Activated T-cell treated with anti-CD3 and anti-CD28 coated beads for 24 hours (primary cell): ENCODE results near the gene ISL1.

Source experiments
- DNase-seq: peaks from one replicate; pipeline ENCODE4 v3.0.0-alpha.2; 2020; ENCODE audit warnings: low read depth

The ISL1 gene

DNA sequence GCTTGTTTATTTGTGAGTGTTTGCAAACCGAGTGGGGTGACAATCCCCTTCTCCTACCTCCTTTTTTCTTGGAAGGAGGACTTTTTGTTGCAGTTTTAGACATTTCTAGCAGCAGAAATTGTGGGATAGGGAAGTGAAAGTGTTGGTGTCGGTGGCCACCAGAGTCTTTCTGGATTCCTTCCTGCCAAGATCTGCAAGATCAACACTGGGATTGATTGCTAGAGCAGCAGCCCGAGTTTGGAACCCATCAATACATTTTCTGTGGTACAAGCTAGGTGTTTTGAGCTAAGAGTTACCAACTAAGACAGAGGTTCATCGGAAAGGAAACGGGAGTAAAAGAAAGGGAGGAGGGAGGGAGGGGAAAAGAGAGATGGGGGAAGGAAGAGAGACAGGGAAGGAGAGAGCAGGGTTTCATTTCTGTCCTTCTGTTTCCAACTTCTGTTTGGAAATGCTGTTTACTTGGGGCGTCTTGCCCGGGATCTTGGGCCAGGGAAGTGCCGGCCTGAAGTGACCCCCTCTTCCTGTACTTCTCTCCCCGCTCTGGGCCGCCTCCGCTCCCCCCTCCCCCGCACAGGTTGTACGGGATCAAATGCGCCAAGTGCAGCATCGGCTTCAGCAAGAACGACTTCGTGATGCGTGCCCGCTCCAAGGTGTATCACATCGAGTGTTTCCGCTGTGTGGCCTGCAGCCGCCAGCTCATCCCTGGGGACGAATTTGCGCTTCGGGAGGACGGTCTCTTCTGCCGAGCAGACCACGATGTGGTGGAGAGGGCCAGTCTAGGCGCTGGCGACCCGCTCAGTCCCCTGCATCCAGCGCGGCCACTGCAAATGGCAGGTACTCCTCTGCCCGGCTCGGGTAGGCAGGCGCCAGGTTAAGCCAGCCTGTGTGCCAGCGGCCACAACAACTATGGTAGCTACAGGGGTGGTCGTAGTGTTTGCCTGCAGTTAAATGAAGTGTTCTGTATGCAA is 4.0 kb downstream of the ISL1 start:
- no peak for DNase-seq

DNA sequence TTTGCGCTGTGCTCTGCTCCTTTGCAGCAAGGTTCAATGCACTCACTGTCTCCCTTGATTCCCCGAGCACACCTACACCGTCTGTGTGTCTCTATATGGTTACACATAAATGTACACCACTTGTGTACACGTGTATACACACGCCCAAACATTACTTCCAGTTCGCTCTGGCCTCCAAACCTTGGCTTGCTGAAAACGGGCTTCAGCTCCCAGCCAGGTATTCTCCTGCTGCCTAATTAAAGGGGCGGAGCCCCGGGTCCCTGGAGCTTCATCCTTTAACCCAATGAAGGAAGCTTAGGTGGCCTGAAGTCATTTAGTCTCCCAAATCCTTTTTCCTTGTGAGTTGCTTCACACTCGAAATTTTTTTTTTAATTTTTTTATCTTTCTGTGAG is 4.6 kb downstream of the ISL1 start:
- no peak for DNase-seq

DNA sequence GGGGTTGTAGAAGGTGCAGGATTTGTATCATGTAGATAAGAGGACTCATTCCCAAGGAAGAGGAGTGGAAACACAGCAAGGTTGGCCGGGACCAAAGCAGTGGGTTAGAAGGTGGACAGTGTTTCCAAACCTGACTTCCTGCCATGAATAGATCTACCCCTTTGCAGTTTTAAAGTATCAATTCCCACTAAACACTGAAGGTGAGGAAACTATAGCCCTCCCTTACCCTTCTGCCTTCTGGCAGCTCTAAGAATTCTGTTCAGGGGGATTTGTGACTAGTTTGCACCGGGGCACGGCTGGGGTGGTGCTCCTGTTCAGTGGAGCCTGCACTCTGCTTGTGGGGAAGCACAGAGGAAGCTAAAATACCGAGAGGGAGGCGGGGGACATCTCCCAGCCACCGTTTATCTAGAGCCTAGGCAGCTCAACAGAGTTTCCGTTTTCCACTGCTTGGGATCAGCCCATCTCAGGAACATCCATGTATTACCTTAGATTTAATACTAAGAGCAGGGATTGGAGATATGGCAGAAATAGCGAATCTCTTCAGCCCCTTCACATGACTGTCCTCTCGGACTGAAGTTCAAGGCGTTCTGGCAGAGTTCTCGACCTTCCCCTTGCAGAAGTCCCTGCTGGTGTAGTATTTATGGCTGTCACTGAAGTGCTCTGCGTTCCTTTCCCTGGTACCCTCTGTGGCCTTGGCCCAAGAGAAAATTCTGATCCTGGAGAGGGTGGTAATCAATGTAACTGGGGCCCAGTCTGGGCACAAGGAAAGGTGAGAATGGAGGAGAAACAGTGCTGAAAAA is 5.4 kb downstream of the ISL1 start:
- no peak for DNase-seq

DNA sequence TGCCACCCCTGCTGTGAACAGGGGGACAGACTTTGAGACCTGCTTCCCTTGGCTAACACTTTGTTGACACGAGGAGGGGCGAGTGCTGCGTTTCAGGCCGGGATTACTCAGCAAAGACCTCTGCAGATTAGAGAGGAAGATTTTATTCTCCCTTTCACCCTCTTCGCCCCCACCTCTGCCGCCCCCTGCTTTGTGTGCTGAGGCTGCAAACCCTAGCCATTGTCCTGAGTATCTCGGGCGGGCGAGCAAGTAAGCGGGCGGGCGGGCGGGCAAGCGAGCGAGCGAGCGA is 6.0 kb downstream of the ISL1 start:
- DNase-seq: no peak

DNA sequence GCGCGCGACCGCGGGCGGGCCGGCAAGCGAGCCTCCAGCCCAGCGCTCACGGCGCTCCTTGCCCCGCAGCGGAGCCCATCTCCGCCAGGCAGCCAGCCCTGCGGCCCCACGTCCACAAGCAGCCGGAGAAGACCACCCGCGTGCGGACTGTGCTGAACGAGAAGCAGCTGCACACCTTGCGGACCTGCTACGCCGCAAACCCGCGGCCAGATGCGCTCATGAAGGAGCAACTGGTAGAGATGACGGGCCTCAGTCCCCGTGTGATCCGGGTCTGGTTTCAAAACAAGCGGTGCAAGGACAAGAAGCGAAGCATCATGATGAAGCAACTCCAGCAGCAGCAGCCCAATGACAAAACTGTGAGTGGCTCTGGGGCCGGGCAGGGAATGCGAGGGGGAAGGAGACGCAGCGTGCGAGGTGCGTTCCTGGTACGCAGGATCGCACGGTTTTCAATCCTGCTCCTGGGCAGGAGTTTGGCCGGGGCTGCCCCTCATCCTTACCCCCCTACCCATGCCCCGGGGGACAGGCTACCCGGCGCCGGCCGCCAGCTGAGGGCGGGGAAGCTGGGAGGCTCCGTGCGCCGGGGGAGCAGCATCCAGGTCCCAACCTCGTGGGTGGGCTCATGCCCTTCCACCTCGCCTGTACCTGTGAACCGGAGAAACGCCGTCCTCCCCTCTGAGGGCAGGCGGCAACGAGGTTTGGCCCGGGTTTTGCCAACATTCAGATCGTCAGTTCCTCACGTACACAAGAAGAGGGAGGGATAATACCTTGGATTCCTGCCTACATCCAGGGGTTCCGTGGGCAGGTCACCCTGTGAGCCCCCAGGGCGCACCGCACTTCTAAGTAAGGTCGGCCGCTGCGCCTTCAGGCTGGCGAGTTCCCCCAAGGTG is 6.6 kb downstream of the ISL1 start:
- DNase-seq: no peak

DNA sequence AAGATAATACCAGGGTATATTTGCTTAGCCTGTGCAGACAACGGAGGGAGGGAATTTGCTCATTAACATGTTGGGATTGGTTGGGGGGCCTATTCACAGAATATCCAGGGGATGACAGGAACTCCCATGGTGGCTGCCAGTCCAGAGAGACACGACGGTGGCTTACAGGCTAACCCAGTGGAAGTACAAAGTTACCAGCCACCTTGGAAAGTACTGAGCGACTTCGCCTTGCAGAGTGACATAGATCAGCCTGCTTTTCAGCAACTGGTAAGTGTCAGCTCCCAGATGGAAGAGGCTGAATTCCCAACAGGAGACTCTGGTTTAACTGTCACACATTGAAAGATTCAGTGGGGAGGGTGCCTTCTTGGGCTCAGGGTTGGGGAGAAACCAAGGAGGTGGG is 7.9 kb downstream of the ISL1 start:
- no peak for DNase-seq

DNA sequence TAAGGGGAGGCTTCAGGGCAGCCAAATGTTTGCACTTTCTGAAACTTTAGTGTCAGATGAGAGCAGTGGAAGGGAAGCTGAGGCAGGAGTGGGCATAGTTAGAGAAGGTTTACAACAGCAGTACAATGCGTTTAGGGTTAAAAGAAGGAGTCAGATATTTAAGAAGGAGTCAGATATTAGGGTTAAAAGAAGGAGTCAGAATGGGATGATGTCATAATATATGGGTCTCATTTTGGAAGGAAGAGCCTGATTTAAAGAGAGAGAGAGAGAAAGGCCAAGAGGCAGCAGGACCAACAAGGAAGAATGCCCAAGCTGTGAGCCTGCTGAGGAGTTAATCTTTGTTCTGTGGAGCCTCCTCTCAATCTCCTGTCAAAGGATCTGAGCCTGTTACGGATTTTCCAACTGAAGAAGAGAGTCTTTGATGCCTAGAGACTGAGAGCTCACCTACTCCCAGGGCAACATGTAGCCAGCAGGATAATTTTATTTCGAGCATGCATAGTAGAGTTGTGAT is 9.5 kb downstream of the ISL1 start:
- no peak for DNase-seq

DNA sequence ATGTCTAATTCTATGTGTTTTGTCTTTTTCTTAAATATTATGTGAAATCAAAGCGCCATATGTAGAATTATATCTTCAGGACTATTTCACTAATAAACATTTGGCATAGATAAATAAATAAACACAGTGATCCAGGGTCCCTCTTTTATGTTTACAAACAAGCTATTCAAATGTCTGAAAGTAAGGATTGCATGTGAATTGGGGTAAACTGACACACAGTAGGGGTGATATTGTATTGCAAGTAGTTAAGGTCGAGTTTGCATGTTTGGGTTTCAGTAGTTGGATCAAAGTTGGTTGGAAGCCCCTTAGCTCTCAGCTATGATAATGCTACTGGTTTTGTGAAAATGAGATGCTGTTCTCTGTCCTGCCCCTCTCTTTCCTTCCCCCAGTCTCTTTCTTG is 11.4 kb downstream of the ISL1 start:
- DNase-seq: no peak

DNA sequence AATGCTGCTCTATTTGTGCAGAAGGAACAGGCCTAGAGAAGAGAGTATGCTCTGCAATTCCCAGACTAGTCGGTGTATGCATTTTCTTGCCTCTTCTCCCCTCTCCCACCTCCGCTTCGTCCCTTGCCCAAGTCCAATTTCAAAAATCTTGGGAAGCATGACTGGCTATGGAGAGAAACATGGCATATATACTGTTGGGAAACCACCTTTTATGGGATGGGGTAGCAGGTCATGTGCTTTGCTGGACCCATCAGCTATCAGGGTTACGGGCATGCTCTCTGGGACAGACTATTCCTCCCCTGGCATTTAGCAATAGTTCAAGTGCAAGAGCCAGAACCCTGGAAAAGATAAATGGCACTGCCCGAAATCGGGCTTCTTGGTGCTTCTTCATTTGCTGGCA is 12.0 kb downstream of the ISL1 start:
- DNase-seq: no peak

DNA sequence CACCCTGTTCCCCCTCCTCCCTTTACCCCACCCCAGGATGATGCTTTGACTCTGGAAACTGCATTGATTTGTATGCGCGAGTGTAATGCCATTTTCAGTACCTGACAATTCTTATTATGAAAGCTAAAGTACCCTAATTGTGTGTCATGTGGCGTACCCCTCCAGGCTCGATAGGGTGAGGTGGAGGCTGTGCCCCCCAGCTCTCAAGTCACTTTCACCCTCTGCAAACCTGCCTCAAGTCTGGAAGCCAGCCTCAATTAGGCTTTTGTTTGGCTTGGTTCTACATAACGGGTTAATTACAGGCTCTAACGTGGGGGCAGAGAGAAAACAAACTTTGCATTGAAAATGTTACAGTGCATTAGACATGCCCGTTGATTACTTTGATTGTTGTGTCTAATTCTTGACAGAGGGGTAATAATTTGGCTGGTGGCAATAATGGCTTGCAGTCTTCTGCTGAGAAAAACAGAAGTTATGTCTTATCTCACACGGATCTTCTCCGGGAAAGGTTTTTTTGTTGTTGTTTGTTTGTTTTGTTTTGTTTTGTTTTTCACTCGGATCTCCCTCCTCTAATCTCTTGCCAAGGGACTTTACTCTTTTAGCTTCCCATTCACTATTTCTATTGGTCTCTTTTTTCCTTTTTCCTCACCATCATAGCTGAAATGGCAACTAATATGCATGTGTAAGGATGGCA is 12.6 kb downstream of the ISL1 start:
- DNase-seq: no peak

DNA sequence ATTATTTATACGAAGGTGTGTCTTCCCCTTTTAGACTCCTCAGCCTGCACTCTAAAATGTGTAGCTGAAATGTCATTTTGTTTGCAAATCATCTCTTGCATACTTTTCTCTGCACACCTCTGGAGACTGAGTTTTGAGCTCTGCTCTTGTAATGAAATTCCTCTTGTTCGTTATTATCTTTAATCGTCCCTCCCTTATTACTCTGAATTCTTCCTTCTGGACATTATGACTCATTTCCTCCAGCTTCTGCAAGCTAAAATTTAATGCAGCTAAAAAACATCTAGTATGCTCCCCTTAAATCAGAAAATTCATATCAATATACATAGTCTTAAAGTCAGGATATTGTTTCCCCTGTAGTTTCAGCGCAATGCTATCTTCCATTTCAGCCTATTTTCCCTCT is 13.5 kb downstream of the ISL1 start:
- no peak for DNase-seq

DNA sequence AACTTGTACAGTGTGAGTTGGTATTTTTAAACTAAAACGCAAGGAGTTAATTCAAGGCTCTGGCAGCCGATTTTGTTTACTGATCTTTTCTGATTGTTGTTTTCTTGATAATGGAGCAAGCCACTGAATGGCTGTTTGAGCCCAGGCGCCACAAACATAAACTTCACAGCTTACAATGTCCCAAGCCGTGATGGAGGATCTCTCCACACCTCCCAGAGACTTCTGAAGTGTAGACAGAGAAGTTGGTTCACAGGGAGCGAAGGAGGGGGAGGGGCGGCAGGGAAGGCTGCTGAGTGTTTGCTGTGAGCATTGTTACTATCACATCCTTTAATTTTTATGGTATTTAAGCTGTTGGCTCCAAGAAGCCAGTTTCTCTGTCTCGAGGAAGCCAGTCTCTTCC is 14.7 kb downstream of the ISL1 start:
- no peak for DNase-seq

DNA sequence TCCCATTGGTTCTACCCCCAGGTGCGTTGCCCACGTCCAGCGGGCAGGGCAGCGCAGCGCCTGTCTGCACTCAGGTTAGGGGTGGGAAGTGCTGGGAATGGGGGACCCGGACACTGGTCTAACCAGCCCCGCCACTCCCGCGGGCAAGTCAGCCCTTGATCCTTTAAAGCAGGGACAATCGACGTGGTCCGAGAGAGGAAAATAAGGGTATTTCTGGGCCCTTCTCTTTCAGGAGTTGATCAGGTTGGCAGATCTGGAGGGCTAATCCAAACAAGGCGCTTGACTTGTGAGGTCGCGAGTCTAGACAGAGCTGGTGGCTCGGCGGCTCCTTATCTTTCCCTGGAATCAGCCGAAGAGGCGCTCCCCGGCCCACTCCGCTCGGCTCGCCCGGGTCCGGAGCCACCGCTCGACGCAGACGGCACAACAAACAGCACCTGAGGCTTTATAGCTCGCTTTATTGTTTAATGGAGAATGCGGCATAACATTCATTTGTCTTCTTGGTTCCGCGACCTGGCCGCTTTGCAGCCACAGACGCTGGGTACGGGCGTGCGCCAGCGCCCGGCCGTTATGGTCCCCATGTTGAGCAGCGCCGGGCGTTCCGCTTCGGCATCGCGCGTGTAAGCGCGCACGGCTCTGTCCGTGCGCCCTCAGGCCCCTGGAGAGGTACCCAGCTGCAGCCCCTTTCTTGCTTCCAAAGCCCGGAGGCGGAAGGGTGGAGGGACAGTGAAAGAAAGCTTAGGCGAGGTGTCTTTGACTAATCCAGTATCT is 15.8 kb downstream of the ISL1 start:
- DNase-seq: no peak

DNA sequence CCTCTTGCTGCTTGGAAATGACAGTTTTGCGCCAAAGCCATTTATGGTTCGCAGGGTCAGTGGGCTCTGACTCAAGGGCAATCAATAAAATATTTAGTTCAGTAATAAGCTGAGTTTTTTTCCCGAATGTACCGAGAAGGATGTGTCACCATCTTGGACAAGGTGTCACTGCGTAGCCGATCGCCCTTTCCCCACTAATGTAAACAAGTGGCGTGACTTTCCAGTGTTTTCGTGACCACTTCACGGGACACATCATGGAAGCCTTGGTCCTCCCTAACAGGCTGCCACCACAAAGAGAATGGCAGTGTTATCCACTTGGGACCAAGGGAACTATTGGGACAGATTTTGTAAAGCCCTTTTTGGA is 16.4 kb downstream of the ISL1 start:
- no peak for DNase-seq

DNA sequence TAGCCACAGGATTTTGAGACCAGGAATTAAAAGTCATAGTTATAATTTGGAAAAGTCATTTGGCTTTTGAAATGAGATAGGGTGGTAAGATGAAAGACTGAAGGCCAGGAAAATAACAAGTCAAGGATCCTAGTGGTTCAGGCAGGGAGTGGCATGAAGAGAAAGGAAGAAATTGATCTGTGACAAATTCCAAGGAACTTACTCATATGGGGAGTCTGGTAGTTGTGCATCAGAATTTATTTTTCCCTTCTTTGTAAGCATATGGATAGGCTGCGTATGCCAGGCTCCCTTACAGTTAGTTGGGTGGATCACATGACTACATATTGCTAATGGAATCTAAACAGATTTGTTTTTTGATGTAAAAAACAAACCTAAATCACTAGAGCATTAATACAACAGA is 21.0 kb downstream of the ISL1 start:
- no peak for DNase-seq

DNA sequence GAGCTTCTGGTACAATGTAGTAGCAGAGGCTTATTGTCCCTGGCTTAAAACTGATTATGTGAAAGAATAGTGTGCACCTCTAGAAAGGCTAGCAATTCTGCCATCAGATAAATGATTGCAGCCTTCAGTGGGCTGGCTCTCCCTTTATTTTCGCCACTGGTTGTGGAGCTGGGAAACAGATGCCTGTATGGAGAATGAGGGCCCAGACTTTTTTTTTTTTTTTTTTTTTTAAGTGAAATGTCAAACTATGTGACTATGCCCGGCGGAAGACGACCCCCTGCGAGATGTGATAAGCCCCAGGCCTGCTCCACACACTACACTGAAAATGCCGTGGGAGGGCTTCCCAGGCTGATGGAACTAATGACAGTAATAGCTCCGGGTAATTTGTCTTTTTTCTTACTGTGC is 28.7 kb downstream of the ISL1 start:
- no peak for DNase-seq

DNA sequence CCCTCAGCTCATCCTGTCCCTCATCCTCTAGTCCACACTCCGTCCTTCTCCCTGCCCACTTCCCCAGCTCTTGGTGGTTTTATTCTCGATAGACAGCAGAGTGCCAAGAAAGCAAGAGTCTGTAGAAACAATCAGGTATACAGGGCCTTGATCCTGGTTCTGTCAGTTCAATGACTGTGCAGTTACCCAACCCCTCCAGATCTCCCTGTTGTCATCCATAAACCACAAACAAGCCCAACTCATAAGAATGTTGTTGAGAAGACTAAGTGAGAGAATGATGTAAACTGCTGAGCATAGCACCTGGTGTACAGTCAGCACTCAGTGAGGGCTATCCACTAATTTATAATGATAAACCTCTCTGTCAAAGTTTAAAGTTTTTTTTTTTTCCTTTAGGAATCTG is 31.3 kb downstream of the ISL1 start:
- no peak for DNase-seq

DNA sequence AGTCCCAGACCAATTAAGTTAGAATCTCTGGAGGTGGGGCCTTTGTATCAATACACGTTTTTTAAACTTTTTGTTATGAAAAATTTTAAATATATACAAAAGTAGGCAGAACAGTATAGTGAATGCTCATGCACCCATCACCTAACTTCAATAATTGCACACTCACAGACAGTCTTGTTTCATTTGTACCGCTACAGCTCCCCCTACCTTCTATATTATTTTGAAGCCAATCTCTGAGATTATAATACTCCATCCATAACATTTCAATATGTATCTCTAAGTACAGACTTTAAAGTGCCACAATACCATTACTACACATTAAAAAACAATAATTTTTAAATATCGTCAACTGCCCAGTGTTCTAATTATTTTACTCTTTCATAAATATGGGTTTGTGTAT is 32.9 kb downstream of the ISL1 start:
- no peak for DNase-seq

DNA sequence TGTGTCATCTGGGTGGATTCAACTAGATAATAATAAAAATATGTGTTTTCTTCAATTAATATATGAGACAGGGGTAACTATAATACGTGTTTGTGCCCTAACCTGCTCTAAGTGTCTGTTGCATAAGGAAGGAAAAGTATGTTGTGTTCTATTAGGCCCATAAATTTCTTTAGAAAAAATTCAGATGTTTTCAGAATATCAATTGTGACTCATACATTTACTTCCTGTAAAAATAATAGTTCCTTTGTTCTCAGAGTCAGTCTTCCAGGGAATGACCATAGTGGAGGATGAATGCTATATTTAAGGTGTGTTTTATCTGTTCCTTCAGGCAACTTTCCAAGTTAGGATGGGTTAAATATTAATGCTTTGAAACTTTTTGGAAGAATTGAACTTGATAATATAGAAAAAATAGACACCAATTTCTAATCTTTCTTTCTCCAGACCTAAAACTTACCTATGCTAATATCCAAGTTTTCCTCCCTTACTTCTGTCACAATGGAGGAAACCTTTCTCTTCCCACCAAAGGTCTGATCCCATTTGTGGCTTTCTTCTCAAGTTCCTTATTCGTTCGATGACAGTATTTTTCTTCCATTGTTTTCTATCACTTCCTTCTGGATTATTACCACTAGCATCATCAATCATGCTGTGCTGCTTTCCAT is 49.9 kb downstream of the ISL1 start:
- DNase-seq: no peak

DNA sequence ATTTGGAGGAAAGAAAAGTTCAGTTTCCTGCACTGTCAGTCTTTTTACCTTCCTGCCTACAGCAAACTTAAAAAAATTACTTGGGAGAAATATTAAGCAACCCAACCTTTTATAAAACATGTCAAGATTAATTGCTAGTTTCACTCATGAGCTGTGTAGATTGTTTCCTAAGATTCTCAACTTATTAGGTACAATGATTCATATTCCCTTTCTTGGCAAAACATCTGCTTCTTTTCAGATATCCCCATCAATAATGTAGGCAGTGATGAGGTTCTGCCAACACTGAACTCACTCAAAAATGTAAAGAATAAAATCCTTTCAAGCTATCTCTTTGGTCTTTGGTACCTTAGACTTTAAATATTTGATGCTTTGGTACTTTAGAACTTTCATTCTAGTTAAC is 56.0 kb downstream of the ISL1 start:
- no peak for DNase-seq
